CD4-positive, alpha-beta T cell treated with Interleukin-21 for 1 hour (primary cell): ENCODE data around the gene PCSK6.
"Not testable (repeated sequence)": the region's sequence is repeated elsewhere in the genome, so short reads cannot be mapped to it uniquely, and the experiment has no call there.

ENCODE experiments used
- DNase-seq: peaks from one replicate; pipeline ENCODE4 v3.0.0-alpha.2; 2020

The PCSK6 gene

GRCh38 chr15:101394654-101395053, 94.9 kb downstream of the PCSK6 start:
- DNase-seq, result no peak

GRCh38 chr15:101394056-101394630, 95.4 kb downstream of the PCSK6 start:
- DNase-seq, result no peak

GRCh38 chr15:101393172-101393571, 96.3 kb downstream of the PCSK6 start:
- no peak for DNase-seq

- no peak for DNase-seq
These were observed 97.4 kb downstream of the PCSK6 start for GRCh38 chr15:101391981-101392640.

GRCh38 chr15:101391431-101391830, 98.1 kb downstream of the PCSK6 start:
- no peak for DNase-seq

GRCh38 chr15:101390462-101390861, 99.0 kb downstream of the PCSK6 start:
- no peak for DNase-seq

GRCh38 chr15:101390060-101390459, 99.4 kb downstream of the PCSK6 start:
- no peak for DNase-seq

GRCh38 chr15:101389362-101389761, 100.1 kb downstream of the PCSK6 start:
- DNase-seq, result no peak

- no peak for DNase-seq
These were observed 101.5 kb downstream of the PCSK6 start for GRCh38 chr15:101388046-101388445.

- no peak for DNase-seq
These were observed 101.9 kb downstream of the PCSK6 start for GRCh38 chr15:101387574-101387973.

- no peak for DNase-seq
These were observed 102.5 kb downstream of the PCSK6 start for GRCh38 chr15:101386967-101387366.

GRCh38 chr15:101386006-101386405, 103.5 kb downstream of the PCSK6 start:
- no peak for DNase-seq

- DNase-seq, result no peak
These were observed 105.2 kb downstream of the PCSK6 start for GRCh38 chr15:101384276-101384675.

- no peak for DNase-seq
These were observed 107.0 kb downstream of the PCSK6 start for GRCh38 chr15:101382544-101382943.

- DNase-seq, result no peak
These were observed 107.8 kb downstream of the PCSK6 start for GRCh38 chr15:101381671-101382212.

- DNase-seq, result no peak
These were observed 109.4 kb downstream of the PCSK6 start for GRCh38 chr15:101380146-101380545.

GRCh38 chr15:101379647-101380046, 109.9 kb downstream of the PCSK6 start:
- no peak for DNase-seq

- DNase-seq, result no peak
These were observed 110.6 kb downstream of the PCSK6 start for GRCh38 chr15:101378879-101379278.

- no peak for DNase-seq
These were observed 111.2 kb downstream of the PCSK6 start for GRCh38 chr15:101378171-101378755.

GRCh38 chr15:101376615-101377395, 112.7 kb downstream of the PCSK6 start:
- no peak for DNase-seq

- not testable (repeated sequence) for DNase-seq
These were observed 114.5 kb downstream of the PCSK6 start for GRCh38 chr15:101375006-101375405.

GRCh38 chr15:101374326-101374725, 115.2 kb downstream of the PCSK6 start:
- DNase-seq, result no peak

- no peak for DNase-seq
These were observed 115.9 kb downstream of the PCSK6 start for GRCh38 chr15:101373577-101373976.
